Testis (tissue), 3 donors: ENCODE results near the gene PCNT. TPM values are rescaled to one million over a fixed set of nuclear protein-coding genes. Genes with fewer than 3 reads are reported as not detected.
"Not testable (repeated sequence)": the region's sequence is repeated elsewhere in the genome, so short reads cannot be mapped to it uniquely, and the experiment has no call there.

Experiments used
- DNase-seq: peaks from one replicate; pipeline ENCODE4 v3.0.0-alpha.2; 2019
- H3K27ac ChIP-seq, 2 donors: fragments of 200-600 bp; sonication (generic); one replicate each; pipeline ENCODE4 v1.5.1; 2019
- H3K27me3 ChIP-seq: fragments of 200-600 bp; sonication (generic); one replicate; pipeline ENCODE4 v1.5.1; 2019
- H3K36me3 ChIP-seq: fragments of 200-600 bp; sonication (generic); one replicate; pipeline ENCODE4 v1.5.1; 2017; ENCODE audit warnings: low read depth; ENCODE audit errors: missing control alignments
- H3K4me1 ChIP-seq: fragments of 200-600 bp; sonication (generic); one replicate; pipeline ENCODE4 v1.5.1; 2019
- H3K4me3 ChIP-seq, 2 donors: fragments of 200-600 bp; sonication (generic); one replicate each; pipeline ENCODE4 v1.5.1; 2017 to 2019
- H3K9me3 ChIP-seq: fragments of 200-600 bp; sonication (generic); one replicate; pipeline ENCODE4 v1.5.1; 2017
- POLR2A ChIP-seq: fragments of 450-650 bp; IDR thresholded peaks from one replicate; pipeline ENCODE4 v1.6.1; 2017; ENCODE audit warnings: antibody characterized with exemption, mild to moderate bottlenecking, moderate library complexity
- WGBS, 2 donors: methylation state at CpG; one replicate each; pipeline ENCODE4 v1.1.5; 2018; 5-methylcytosine and 5-hydroxymethylcytosine counted together
- intact Hi-C: fragments of 100-400 bp; cut with DNase I; formaldehyde crosslinking; loops from one replicate; pipeline ENCODE4 v1.15.1; 2023; ENCODE audit warnings: low total_unique reads
- polyA plus RNA-seq: library from polyadenylated mRNA; stranded (reverse); fragments of 350-450 nt; fragmentation: Illumina TruSeq; extraction: RNeasy Lipid Tissue Mini Kit (QIAGEN cat#74804); gene quantifications from one replicate; pipeline ENCODE4 v1.2.3, GENCODE V29; 2014; ENCODE audit warnings: low read depth, low replicate concordance; ENCODE audit not compliant: insufficient read depth
- total RNA-seq, 2 donors: library from RNA; depleted of rRNA; stranded (reverse); fragments of >200 nt; gene quantifications; one replicate each; pipeline ENCODE4 v1.2.3, GENCODE V29; 2016
- TF ChIP-seq, protein P1 (sequence below), 3 experiments: fragments of 450-650 bp in 2 of 3; fragments of 200-600 bp in 1 of 3; sonication (generic) in 1 of 3; IDR thresholded peaks; one replicate each; pipeline ENCODE4 v1.5.1; 2016 to 2019; ENCODE audit warnings: antibody characterized with exemption in 3 of 3, mild to moderate bottlenecking in 2 of 3, moderate library complexity in 1 of 3

The PCNT gene
- total and polyA plus RNA-seq, 3 donors from 2014 or later: 44.7 to 169 (median 116) TPM

DNA sequence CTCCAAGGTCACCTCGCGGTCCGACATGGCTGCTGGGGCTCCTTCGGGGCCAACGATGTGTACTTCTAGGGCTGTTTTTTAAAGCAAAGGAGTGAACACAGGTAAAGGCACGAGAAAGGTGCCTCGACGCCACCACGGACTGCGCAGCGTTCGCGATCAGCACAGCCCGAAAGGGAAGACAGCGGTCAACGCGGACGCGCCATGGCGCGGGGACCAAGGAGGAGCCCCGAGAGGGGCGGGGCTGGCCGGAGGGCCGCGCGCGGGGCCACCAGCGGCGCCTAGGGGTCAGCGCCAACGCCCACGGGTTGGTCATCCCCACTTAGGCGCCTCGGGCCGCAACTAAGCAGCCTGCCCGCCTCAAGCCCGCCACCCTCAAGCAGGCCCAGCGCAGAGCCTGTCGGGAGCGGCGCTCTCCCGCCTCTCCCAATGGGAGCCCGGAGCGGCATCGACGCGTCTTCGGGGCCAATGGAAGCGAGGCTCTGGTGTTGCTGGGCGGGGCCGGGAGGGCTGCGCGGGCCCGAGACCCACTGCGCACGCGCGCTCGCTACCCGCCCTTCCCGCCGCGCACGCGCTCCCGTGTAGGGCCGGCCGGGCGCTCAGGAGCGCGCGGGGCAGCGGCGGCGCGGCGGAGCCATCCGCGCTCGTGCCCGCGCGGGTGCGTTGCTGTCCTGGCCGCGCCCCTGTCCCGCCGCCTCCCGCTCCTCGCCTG, 134.5 kb downstream of the PCNT start, which contains the start of gene DIP2A:
DIP2A (plus strand) TSS at position 577 of the 709 bp plus-strand sequence. CDS start 241 bp downstream, outside the sequence.
- no peaks in the 10 kb centered on the region for H3K27me3 ChIP-seq
- H3K27ac ChIP-seq: peak within 1 kb of the TSS; percentile 76 to 94
- H3K4me3 ChIP-seq: peak within 1 kb of the TSS; percentile 85 to 94
- no peaks in the 10 kb centered on the region for H3K9me3 ChIP-seq
- TF ChIP-seq, protein P1, sequence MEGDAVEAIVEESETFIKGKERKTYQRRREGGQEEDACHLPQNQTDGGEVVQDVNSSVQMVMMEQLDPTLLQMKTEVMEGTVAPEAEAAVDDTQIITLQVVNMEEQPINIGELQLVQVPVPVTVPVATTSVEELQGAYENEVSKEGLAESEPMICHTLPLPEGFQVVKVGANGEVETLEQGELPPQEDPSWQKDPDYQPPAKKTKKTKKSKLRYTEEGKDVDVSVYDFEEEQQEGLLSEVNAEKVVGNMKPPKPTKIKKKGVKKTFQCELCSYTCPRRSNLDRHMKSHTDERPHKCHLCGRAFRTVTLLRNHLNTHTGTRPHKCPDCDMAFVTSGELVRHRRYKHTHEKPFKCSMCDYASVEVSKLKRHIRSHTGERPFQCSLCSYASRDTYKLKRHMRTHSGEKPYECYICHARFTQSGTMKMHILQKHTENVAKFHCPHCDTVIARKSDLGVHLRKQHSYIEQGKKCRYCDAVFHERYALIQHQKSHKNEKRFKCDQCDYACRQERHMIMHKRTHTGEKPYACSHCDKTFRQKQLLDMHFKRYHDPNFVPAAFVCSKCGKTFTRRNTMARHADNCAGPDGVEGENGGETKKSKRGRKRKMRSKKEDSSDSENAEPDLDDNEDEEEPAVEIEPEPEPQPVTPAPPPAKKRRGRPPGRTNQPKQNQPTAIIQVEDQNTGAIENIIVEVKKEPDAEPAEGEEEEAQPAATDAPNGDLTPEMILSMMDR (IDR thresholded peaks at IDR 0.05): no peak
- TF ChIP-seq POLR2A: no peak
- no peaks in the 10 kb centered on the region for H3K36me3 ChIP-seq
- DNase-seq: peak; percentile 97
- peaks cover 40% of the 10 kb centered on the region for H3K4me1 ChIP-seq
- WGBS, 2 donors: 0% methylated on average over 81 of the region's 91 CpGs; no CpG with 5 or more reads in 1 of the 2 donors
- intact Hi-C loops: no loop called here

DNA sequence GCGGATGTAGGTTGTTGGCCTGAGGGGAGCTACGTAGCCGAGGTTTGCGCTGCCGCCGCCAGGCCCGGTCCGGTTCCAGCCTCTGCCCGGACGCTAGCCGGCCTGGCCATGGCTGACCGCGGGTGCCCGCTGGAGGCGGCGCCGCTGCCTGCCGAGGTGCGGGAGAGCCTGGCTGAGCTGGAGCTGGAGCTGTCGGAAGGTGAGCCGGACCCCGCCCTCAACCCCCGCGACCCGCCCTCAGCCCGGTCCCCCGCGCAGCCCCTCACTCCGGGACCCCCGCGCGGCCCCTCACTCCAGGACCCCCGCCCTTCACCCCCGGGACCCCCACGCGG, 135.0 kb downstream of the PCNT start:
- TF ChIP-seq, protein P1 (IDR thresholded peaks at IDR 0.05): no peak
- no peak for TF ChIP-seq POLR2A
- no peak for DNase-seq
- Histone ChIP-seq H3K4me1 (peaks cover 39% of the 10 kb centered on the region), H3K27ac (peak overlapping the region; percentile 76 to 94), H3K36me3 (no peaks in the 10 kb centered on the region), H3K27me3 (no peaks in the 10 kb centered on the region), H3K9me3 (no peaks in the 10 kb centered on the region), H3K4me3 (peak overlapping the region; percentile 85 to 94)
- WGBS, 2 donors: 2% methylated on average over 18 of the region's 36 CpGs; no CpG with 5 or more reads in 1 of the 2 donors
- intact Hi-C loops: no loop called here

DNA sequence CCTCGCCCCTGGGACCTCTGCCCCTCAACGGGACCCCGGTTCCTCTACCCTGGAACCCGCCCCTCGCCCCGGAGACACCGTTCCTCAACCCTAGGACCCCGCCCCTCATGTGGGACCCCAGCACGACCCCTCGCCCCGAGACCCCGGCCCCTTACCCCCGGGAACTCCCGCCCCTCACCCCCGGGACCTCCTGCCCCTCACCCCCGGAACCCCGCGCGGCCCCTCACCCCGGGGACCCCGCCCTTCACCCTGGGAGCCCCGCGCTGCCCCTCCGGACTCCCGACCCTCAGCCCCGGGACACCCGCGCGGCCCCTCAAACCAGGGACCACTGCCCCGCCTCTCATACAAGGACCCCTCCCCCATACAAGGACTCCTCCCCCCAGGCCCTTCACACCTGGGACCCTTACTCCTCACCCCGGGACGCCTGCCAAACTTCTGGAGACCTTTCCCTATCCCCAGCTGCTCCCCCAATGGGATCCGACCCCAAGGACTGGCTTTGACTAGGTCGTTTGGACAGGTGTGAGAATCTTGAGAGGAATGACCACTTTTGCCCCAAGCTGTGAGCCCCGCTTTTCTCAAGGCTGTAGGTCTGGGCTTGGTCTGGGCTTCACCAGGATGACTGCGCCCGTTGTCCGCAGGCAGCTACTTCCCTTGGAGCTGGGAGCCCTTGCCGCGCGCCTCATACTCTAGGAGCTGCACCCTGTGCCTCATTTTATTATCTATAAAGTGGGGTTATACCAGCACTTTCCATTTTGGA, 135.6 kb downstream of the PCNT start:
- WGBS, 2 donors: 1% methylated on average over 8 to 19 of the region's 41 CpGs
- peak overlapping the region; percentile 85 to 94 for H3K4me3 ChIP-seq
- peaks cover 35% of the 10 kb centered on the region for H3K4me1 ChIP-seq
- H3K27me3 ChIP-seq: no peaks in the 10 kb centered on the region
- TF ChIP-seq, protein P1 (IDR thresholded peaks at IDR 0.05): no peak
- H3K36me3 ChIP-seq: no peaks in the 10 kb centered on the region
- DNase-seq: peak; percentile 57
- peak overlapping the region; percentile 76 to 94 for H3K27ac ChIP-seq
- H3K9me3 ChIP-seq: no peaks in the 10 kb centered on the region
- intact Hi-C loops: no loop called here

DNA sequence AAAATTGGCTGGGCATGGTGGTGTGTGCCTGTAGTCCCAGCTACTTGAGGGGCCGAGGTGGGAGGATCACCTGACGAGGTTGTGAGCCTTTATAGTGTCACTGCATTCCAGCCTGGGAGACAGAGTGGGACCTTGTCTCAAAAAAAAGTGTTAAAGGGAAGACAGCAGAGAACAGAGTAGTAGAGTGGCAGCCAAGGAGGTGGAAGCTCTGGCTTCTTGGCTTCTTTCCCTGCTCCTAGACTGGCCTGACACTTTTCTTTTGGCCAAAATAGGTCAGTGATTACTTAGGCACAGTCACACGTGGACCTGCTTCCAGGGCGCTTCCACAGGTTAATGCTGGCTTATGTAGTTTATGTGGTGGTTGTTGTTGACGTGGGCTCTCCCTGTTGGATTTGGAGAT, 138.0 kb downstream of the PCNT start:
- intact Hi-C loops: no loop called here
- no peak overlapping the region for H3K27ac ChIP-seq

DNA sequence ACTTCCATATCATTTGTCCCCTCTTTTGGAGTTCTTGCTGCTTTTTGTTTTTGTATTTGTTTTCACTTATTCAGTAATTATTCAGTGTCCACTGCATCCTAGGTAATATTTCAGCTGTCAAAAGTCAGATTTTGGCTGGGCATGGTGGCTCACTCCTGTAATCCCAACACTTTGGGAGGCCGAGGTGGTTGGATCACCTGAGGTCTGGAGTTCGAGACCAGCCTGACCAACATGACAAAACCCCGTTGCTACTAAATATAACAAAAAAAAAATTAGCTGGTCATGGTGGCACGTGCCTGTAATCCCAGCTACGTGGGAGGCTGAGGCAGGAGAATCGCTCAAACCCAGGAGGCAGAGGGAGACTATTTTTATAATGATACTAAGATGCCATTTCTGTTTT, 141.2 kb downstream of the PCNT start:
- H3K4me1 ChIP-seq, intact Hi-C loops, H3K27me3 ChIP-seq, H3K36me3 ChIP-seq, DNase-seq, H3K4me3 ChIP-seq, H3K9me3 ChIP-seq, H3K27ac ChIP-seq: not testable (repeated sequence)
- whole genome bisulfite sequencing, 2 donors: 84 to 86% methylated on average over 6 of the region's 6 CpGs

More for the DNA sequence above, 138.0 kb downstream of the PCNT start:
- Histone ChIP-seq H3K4me1 (peaks cover 14% of the 10 kb centered on the region), H3K4me3 (no peak overlapping the region), H3K9me3 (no peaks in the 10 kb centered on the region), H3K36me3 (no peaks in the 10 kb centered on the region), H3K27me3 (no peaks in the 10 kb centered on the region)
- DNase-seq: no peak
- 65 to 73% methylated on average over 5 of the region's 5 CpGs for WGBS, 2 donors
- TF ChIP-seq, protein P1 (IDR thresholded peaks at IDR 0.05): no peak
- no peak for TF ChIP-seq POLR2A
